Kidney (tissue), 14 donors: ENCODE measurements around the gene PDE9A. TPM values are rescaled to one million over a fixed set of nuclear protein-coding genes. Genes with fewer than 3 reads are reported as not detected.

ENCODE experiments used
- DNase-seq, 5 donors: peaks; one replicate each; pipeline ENCODE4 v3.0.0-alpha.2; 2013 to 2020
- FAIRE-seq: peaks from 2 replicates; lab custom pipeline; 2012; peaks lifted over from hg19 to GRCh38; lab: Jason Lieb, UNC
- H3K27ac ChIP-seq, 2 donors: one replicate each; pipeline ENCODE4 v1.7.0; 2013; ENCODE audit warnings: low read depth in 2 of 2, low read length in 2 of 2, inconsistent platforms in 1 of 2
- H3K27me3 ChIP-seq: one replicate; pipeline ENCODE4 v1.7.1; 2013; ENCODE audit warnings: low read length, inconsistent platforms; ENCODE audit not compliant: control insufficient read depth, insufficient read depth
- H3K36me3 ChIP-seq, 3 donors: one replicate each; pipeline versions ENCODE4 v1.7.0 to v1.7.1; 2013; ENCODE audit warnings: low read length in 3 of 3, control low read depth in 1 of 3, inconsistent platforms in 1 of 3; ENCODE audit not compliant: insufficient read depth in 3 of 3, control insufficient read depth in 2 of 3
- H3K4me1 ChIP-seq, 3 donors: one replicate each; pipeline versions ENCODE4 v1.7.0 to v1.7.1; 2013; ENCODE audit warnings: low read length in 3 of 3, inconsistent platforms in 1 of 3, low read depth in 1 of 3; ENCODE audit not compliant: control insufficient read depth in 2 of 3, insufficient read depth in 2 of 3
- H3K4me3 ChIP-seq, 3 donors: one replicate each; pipeline versions ENCODE4 v1.7.0 to v1.8.1; 2013; ENCODE audit warnings: low read length in 3 of 3, control low read depth in 1 of 3, inconsistent platforms in 1 of 3
- H3K9ac ChIP-seq, 3 donors: one replicate each; pipeline versions ENCODE4 v1.7.0 to v1.7.1; 2013; ENCODE audit warnings: low read length in 3 of 3, control low read depth in 1 of 3, inconsistent platforms in 1 of 3
- H3K9me3 ChIP-seq, 3 donors: one replicate each; pipeline versions ENCODE4 v1.7.0 to v1.7.1; 2013; ENCODE audit warnings: low read length in 3 of 3, control low read depth in 1 of 3, inconsistent platforms in 1 of 3; ENCODE audit not compliant: control insufficient read depth in 2 of 3, insufficient read depth in 1 of 3
- CTCF ChIP-seq: IDR thresholded peaks from 3 replicates; pipeline ENCODE4 v1.5.1; 2012; ENCODE audit warnings: mild to moderate bottlenecking, moderate library complexity, borderline replicate concordance; ENCODE audit not compliant: insufficient read depth; ENCODE audit errors: extremely low read depth
- intact Hi-C: fragments of 100-400 bp; cut with DNase I; formaldehyde crosslinking; loops from one replicate; pipeline ENCODE4 v1.11.1; 2022
- polyA plus RNA-seq: library from polyadenylated mRNA; stranded (reverse); fragments of 350-450 nt; fragmentation: Illumina TruSeq; extraction: RNeasy Lipid Tissue Mini Kit (QIAGEN cat#74804); gene quantifications from one replicate; pipeline ENCODE4 v1.2.3, GENCODE V29; 2014; ENCODE audit warnings: low read depth, low replicate concordance; ENCODE audit not compliant: insufficient read depth
- total RNA-seq: library from RNA; stranded (reverse); fragmentation: NEBNext Ultra II Directional; extraction: Animal tissue kit (Norgen Biotek cat#: 25700); gene quantifications from one replicate; pipeline ENCODE4 v1.2.1, GENCODE V29; 2021
- donor health status: control.
- donor health status: control.
- donor health status: control.
- donor health status: control.
- donor health status: control.
- donor health status: DM: yes; HTN: yes; CAD: no.
- donor health status: Normal renal cell carcinoma (clear cell type).

PDE9A gene
- total and polyA plus RNA-seq, 2 donors from 2014 or later, result 30.1 to 39.0 TPM

DNA sequence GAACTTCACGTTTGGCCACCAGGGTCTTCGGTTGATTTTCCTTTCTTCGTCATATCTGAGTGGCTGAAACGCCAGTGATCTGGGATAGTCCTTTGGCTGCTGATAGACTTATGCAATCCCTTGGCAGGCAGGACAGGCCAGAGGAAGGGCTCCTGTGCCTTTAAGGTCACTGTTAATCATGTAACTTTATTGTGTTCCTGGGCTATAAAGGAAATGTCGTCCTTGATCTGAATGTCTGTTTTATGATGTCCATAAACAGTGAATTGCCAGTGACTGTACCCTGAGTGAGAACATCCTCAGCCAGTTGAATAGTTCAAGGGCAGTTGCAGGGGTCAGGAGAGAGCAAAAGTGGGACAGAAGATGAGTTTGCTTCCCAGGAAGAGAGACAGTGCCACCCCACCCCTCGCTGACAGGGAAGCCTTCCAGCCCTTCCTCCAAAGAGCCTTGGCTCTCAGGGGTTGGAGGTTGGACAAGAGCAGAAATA is 68.0 kb downstream of the PDE9A start:
- Histone ChIP-seq H3K9me3 (no peaks in the 10 kb centered on the region), H3K9ac (no peak overlapping the region), H3K4me1 (peaks cover 0 to 32% (median 6%) of the 10 kb centered on the region in 3 donors), H3K27me3 (no peaks in the 10 kb centered on the region), H3K4me3 (no peak overlapping the region), H3K27ac (no peak overlapping the region), H3K36me3 (no peaks in the 10 kb centered on the region)
- FAIRE-seq (no peak), DNase-seq (peak in 3 of 5 donors; percentile 30 to 75 (median 45))
- intact Hi-C loops, result no loop called here
- no peak for TF ChIP-seq CTCF

GRCh38 chr21:42722153-42722552 is 68.7 kb downstream of the PDE9A start:
- no peaks in the 10 kb centered on the region for H3K36me3 ChIP-seq
- no peaks in the 10 kb centered on the region for H3K27me3 ChIP-seq
- FAIRE-seq (no peak), DNase-seq (no peak)
- no peak for TF ChIP-seq CTCF
- H3K9ac ChIP-seq, result no peak overlapping the region
- H3K4me1 ChIP-seq, result peaks cover 0 to 32% (median 6%) of the 10 kb centered on the region in 3 donors
- intact Hi-C loops, result no loop called here
- H3K4me3 ChIP-seq, result no peak overlapping the region
- H3K27ac ChIP-seq, result peak overlapping the region in 1 of 2 donors; percentile 1
- no peaks in the 10 kb centered on the region for H3K9me3 ChIP-seq

DNA sequence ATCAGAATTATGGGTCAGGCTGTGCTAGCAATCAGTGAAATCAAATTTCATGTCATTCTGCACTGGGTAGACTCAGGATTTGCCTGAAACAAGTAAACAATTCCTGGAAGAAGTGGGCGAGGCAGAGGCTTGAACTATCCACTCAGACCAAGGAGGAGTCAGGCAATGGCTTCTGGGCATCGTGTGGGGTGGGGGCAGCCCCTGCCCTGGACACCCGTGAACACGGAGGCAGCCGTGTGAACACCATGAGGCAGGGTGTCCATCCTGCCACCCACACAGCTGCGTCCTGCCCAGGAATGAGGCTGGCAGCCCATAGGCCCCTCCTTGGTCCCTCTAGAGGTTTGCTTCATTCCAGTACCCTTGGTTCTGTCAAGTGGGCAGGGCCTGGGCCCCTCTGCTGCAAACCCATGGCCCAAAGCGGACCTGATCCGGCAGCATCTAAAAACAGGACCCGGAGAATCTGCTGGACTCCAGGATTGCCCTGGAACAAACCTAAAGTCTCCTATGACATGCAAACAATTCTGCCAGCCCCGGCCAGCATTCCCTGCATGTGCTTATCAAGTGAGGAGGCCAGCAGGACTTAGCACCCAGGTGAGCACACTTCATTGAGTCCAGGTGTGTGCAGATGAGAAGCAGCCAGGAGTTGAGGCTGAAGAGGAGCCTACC is 69.5 kb downstream of the PDE9A start:
- H3K4me3 ChIP-seq, result no peak overlapping the region
- no peaks in the 10 kb centered on the region for H3K27me3 ChIP-seq
- intact Hi-C loops, result no loop called here
- no peaks in the 10 kb centered on the region for H3K36me3 ChIP-seq
- peaks cover 0 to 32% (median 6%) of the 10 kb centered on the region in 3 donors for H3K4me1 ChIP-seq
- FAIRE-seq (no peak), DNase-seq (peak in 1 of 5 donors; percentile 61)
- peak overlapping the region in 1 of 2 donors; percentile 1 for H3K27ac ChIP-seq
- H3K9ac ChIP-seq, result no peak overlapping the region
- no peaks in the 10 kb centered on the region for H3K9me3 ChIP-seq
- no peak for TF ChIP-seq CTCF
